ENCODE results near the gene ZDHHC12.

ZDHHC12 gene

DNA sequence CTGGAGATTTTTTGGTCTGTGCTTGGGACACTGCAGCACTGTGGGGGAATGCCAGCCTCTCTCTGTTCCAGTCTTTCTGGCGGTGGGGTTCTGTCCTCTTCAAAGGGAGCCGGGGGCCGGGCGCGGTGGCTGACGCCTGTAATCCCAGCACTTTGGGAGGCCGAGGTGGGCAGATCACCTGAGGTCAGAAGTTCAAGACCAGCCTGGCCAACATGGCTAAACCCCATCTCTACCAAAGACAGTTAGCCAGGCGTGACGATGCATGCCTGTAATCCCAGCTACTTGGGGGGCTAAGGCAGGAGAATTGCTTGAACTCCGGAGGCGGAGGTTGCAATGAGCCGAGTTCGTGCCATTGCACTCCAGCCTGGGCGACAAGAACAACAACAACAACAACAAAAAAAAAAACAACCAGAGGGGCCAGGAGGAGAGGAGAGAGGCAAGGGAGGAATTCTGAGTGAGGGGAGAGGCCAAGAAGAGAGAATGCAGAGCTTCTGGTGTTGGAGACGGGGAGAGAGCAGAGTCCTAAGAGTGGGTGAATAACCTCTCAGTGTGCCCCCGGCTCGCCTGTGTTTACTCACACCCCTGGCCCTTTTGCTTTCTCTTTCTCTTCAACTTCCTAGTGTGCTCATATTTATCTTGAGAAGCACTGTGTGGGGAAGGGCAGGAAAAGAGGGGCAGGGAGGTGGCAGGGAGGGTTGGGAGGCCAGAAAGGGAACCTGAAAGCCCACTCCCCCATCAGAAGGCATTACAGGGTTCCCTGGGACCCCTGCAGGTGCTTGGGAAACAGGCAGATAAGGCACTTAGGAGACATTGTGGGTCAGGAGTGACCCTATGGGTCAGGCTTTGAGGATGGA lies 38.1 kb downstream of the ZDHHC12 start:
- FAIRE-seq = no peak

- no peak for FAIRE-seq
Observed at GRCh38 chr9:128684325-128685199, 39.4 kb downstream of the ZDHHC12 start.

- FAIRE-seq = no peak
Observed at GRCh38 chr9:128684065-128684324, 39.9 kb downstream of the ZDHHC12 start.

DNA sequence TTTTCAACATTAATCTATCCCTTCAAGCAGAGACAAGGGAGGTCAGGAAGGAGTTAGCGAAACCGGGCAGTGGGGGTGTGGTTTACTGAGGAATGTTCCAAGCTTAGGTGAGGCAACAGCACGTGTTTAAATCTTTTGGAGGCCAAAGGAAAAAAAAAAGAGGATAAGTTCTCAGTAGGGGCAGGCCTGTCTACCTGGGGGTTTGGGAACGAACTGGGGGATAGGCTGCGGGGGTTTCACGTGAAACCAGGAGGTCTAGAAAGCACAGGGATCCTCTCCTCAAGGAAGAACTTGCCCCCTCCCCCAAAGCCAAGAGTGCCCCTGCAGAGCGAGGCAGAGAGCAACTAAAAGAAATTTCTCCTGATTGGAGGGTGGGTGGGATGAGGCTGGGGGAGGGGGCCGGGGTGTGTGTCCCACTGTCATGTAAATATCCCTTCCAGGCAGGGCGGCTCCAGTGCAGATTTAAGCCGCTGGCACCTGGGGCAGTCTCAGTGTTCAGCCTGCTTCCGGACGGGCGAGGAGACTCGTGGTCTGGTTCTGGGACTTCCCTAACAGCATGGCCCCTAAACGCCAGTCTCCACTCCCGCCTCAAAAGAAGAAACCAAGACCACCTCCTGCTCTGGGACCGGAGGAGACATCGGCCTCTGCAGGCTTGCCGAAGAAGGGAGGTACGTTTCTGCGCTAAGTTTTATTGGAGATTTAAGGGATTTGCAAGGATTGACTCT lies 40.4 kb downstream of the ZDHHC12 start:
- no peak for FAIRE-seq

- no peak for FAIRE-seq
Observed at GRCh38 chr9:128677794-128678193, 46.1 kb downstream of the ZDHHC12 start.

DNA sequence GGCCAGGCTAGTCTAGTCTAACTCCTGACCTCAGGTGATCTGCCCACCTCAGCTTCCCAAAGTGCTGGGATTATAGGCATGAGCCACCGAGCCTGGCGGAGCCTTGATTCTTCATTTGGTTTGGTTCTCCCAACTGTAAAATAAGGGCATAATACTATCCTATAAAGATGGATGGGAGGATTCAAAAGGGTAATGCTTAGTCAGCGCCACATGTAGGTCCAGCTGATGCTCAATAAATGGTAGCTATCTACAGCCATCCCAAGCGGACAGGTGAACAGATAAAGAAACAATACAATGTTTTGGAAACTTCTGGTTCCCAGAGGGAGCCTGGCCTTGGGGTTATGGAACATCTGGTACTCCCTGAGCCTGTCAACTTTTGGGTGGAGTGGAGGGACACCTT lies 48.5 kb downstream of the ZDHHC12 start:
- no peak for FAIRE-seq

All from colon (tissue), 2 donors.